GM12891 (cell line): ENCODE measurements around the gene LAMTOR4.
"Not testable (repeated sequence)": the region's sequence is repeated elsewhere in the genome, so short reads cannot be mapped to it uniquely, and the experiment has no call there.

Experiments
- DNase-seq: peaks from one replicate; pipeline ENCODE4 v3.0.0; 2011; ENCODE audit warnings: low spot score; ENCODE audit not compliant: insufficient read length
- FAIRE-seq: peaks from 2 replicates; lab custom pipeline; 2011; peaks lifted over from hg19 to GRCh38; lab: Jason Lieb, UNC
- PAX5 ChIP-seq: IDR thresholded peaks from 2 replicates; pipeline ENCODE4 v1.6.1; 2011; ENCODE audit warnings: low read length, moderate library complexity, mild to moderate bottlenecking; ENCODE audit not compliant: insufficient read depth, severe bottlenecking
- POLR2A ChIP-seq: IDR thresholded peaks from 2 replicates; pipeline ENCODE4 v1.6.1; 2011; ENCODE audit warnings: low read depth, low read length, control low read depth
- POLR2AphosphoS5 ChIP-seq: IDR thresholded peaks from 2 replicates; pipeline ENCODE4 v1.6.1; 2011; ENCODE audit warnings: low read depth, low read length, control low read depth
- POU2F2 ChIP-seq: IDR thresholded peaks from 2 replicates; pipeline ENCODE4 v1.6.1; 2011; ENCODE audit warnings: low read depth, mild to moderate bottlenecking, control low read depth, low read length, moderate library complexity
- SPI1 ChIP-seq: IDR thresholded peaks from 2 replicates; pipeline ENCODE4 v1.6.1; 2011; ENCODE audit warnings: low read depth, low read length, control low read depth
- TAF1 ChIP-seq: IDR thresholded peaks from 2 replicates; pipeline ENCODE4 v1.6.1; 2011; ENCODE audit warnings: low read depth, low read length, control low read depth

Gene LAMTOR4

GRCh38 chr7:100122067-100122466, 26.7 kb upstream of the LAMTOR4 start:
- TF ChIP-seq POLR2A = no peak
- TF ChIP-seq TAF1 = no peak
- TF ChIP-seq POLR2AphosphoS5 = no peak
- TF ChIP-seq PAX5 = no peak
- no peak for TF ChIP-seq SPI1
- no peak for TF ChIP-seq POU2F2
- FAIRE-seq = no peak

GRCh38 chr7:100122568-100122967, 26.1 kb upstream of the LAMTOR4 start:
- FAIRE-seq = no peak
- TF ChIP-seq POLR2A (no peak), PAX5 (no peak), TAF1 (no peak), POU2F2 (no peak), SPI1 (no peak), POLR2AphosphoS5 (no peak)
- no peak for DNase-seq

More at GRCh38 chr7:100122067-100122466, 26.7 kb upstream of the LAMTOR4 start:
- DNase-seq = no peak

- no peak for FAIRE-seq
- TF ChIP-seq POLR2A (no peak), TAF1 (no peak), POLR2AphosphoS5 (no peak), PAX5 (no peak), POU2F2 (no peak), SPI1 (no peak)
These were observed 24.2 kb upstream of the LAMTOR4 start for GRCh38 chr7:100124301-100125230.

GRCh38 chr7:100126239-100126930, 22.3 kb upstream of the LAMTOR4 start:
- FAIRE-seq = peak; percentile 9

More at GRCh38 chr7:100124301-100125230, 24.2 kb upstream of the LAMTOR4 start:
- no peak for DNase-seq

GRCh38 chr7:100126931-100127865, 21.5 kb upstream of the LAMTOR4 start, which contains the start of gene MBLAC1:
Gene MBLAC1 (plus strand): TSS chr7:100126967. CDS start chr7:100127396, 429 bp downstream.
- DNase-seq (peak; percentile 84), FAIRE-seq (peak; percentile 91)
- TF ChIP-seq POLR2A (peak; percentile 71), TAF1 (peak; percentile 74; the same call in 1 of the 2 replicates), SPI1 (no peak), PAX5 (no peak), POU2F2 (no peak), POLR2AphosphoS5 (peak; percentile 82)

More at GRCh38 chr7:100126239-100126930, 22.3 kb upstream of the LAMTOR4 start:
- peak; percentile 3 for TF ChIP-seq PAX5
- TF ChIP-seq TAF1 = no peak; the same call in 1 of the 2 replicates
- TF ChIP-seq SPI1 = no peak
- no peak for TF ChIP-seq POLR2AphosphoS5
- 0 out of 2 replicates have a peak, but pooled peaks have one; percentile 74 for TF ChIP-seq POU2F2
- DNase-seq = no peak

- FAIRE-seq = no peak
- no peak for TF ChIP-seq POU2F2
- no peak for TF ChIP-seq TAF1
- no peak for TF ChIP-seq SPI1
- no peak for TF ChIP-seq POLR2AphosphoS5
- TF ChIP-seq PAX5 = no peak
- no peak for TF ChIP-seq POLR2A
- no peak for DNase-seq
These were observed 20.7 kb upstream of the LAMTOR4 start for GRCh38 chr7:100127866-100128636.

- TF ChIP-seq TAF1 (no peak), POU2F2 (no peak), POLR2AphosphoS5 (no peak), POLR2A (no peak), PAX5 (no peak), SPI1 (no peak)
- DNase-seq = no peak
- no peak for FAIRE-seq
These were observed 20.1 kb upstream of the LAMTOR4 start for GRCh38 chr7:100128637-100128963.

- FAIRE-seq, DNase-seq: not testable (repeated sequence)
These were observed 18.5 kb upstream of the LAMTOR4 start for GRCh38 chr7:100130220-100130607.
